M059J (cell line): ENCODE results near the gene NUDT9. TPM values are rescaled to one million over a fixed set of nuclear protein-coding genes. Genes with fewer than 3 reads are reported as not detected.
A peak's percentile ranks its signal among the peaks of the same experiment; 100 is the strongest.
"Not testable (repeated sequence)": the region's sequence is repeated elsewhere in the genome, so short reads cannot be mapped to it uniquely, and the experiment has no call there.

ENCODE experiments used
- DNase-seq: peaks from one replicate; pipeline ENCODE4 v3.0.0-alpha.2; 2012; ENCODE audit warnings: low read depth
- total RNA-seq: library from RNA; depleted of rRNA; stranded (reverse); fragments of >200 nt; shearing (Covaris generic); gene quantifications from 2 replicates; pipeline ENCODE4 v1.2.3, GENCODE V29; 2014

NUDT9 gene
- total RNA-seq, 1 experiment from 2014 or later = 10.6 TPM

- no peak for DNase-seq
These were observed 38.9 kb downstream of the NUDT9 start for GRCh38 chr4:87461281-87461700.

- DNase-seq = no peak
These were observed 39.7 kb downstream of the NUDT9 start for GRCh38 chr4:87462102-87462501.

GRCh38 chr4:87465739-87466366 lies 43.5 kb downstream of the NUDT9 start:
- DNase-seq = peak; percentile 37

GRCh38 chr4:87469390-87469789 lies 47.0 kb downstream of the NUDT9 start:
- no peak for DNase-seq

- DNase-seq = no peak
These were observed 54.6 kb downstream of the NUDT9 start for GRCh38 chr4:87476934-87477333.

GRCh38 chr4:87478732-87479250 lies 56.4 kb downstream of the NUDT9 start:
- no peak for DNase-seq

GRCh38 chr4:87481377-87481776 lies 59.0 kb downstream of the NUDT9 start:
- no peak for DNase-seq

GRCh38 chr4:87483247-87483646 lies 60.9 kb downstream of the NUDT9 start:
- not testable (repeated sequence) for DNase-seq

- DNase-seq = not testable (repeated sequence)
These were observed 66.3 kb downstream of the NUDT9 start for GRCh38 chr4:87488666-87489065.

- peak; percentile 20 for DNase-seq
These were observed 67.3 kb downstream of the NUDT9 start for GRCh38 chr4:87489678-87490077.

GRCh38 chr4:87490664-87491369 lies 68.4 kb downstream of the NUDT9 start:
- no peak for DNase-seq

GRCh38 chr4:87491436-87491835 lies 69.1 kb downstream of the NUDT9 start:
- DNase-seq = no peak

GRCh38 chr4:87491851-87492250 lies 69.5 kb downstream of the NUDT9 start:
- peak; percentile 20 for DNase-seq

GRCh38 chr4:87493115-87493514 lies 70.7 kb downstream of the NUDT9 start:
- DNase-seq = no peak

- no peak for DNase-seq
These were observed 74.8 kb downstream of the NUDT9 start for GRCh38 chr4:87497159-87497558.

GRCh38 chr4:87497578-87497977 lies 75.2 kb downstream of the NUDT9 start:
- no peak for DNase-seq

- peak; percentile 41 for DNase-seq
These were observed 76.1 kb downstream of the NUDT9 start for GRCh38 chr4:87498446-87498900.

- DNase-seq = no peak
These were observed 77.2 kb downstream of the NUDT9 start for GRCh38 chr4:87499403-87500091.

GRCh38 chr4:87500092-87500462 lies 77.7 kb downstream of the NUDT9 start:
- no peak for DNase-seq

GRCh38 chr4:87502580-87503238 lies 80.3 kb downstream of the NUDT9 start:
- peak; percentile 81 for DNase-seq

GRCh38 chr4:87505862-87506261 lies 83.5 kb downstream of the NUDT9 start:
- DNase-seq = no peak
